ENCODE results near the gene TMEM131. TPM values are rescaled to one million over a fixed set of nuclear protein-coding genes. Genes with fewer than 3 reads are reported as not detected.

Gene TMEM131
- total RNA-seq, 2 experiments from 2014 or later, result 17.4 to 32.3 TPM

GRCh38 chr2:97931118-97931857 lies 64.5 kb downstream of the TMEM131 start:
- TF ChIP-seq CTCF (conservative IDR thresholded peaks at IDR 0.05; ENCODE audit: low read length), result no peak
- peaks cover 96% of the 10 kb centered on the region for H3K79me2 ChIP-seq (ENCODE audit: insufficient read depth, low read depth, low read length)
- ChIA-PET POLR2A (interaction anchor here (0.7 to 1.8 kb wide), 7 partner anchors 10 to 97 kb away, joined by 3 to 12 read pairs (median 5); no protein-coding TSS in a partner anchor), CTCF (ENCODE audit: unreplicated experiment) (no interaction called here)
- H3K9me3 ChIP-seq (ENCODE audit: low read length), result no peaks in the 10 kb centered on the region; the same call in 1 of the 2 replicates
- H3K36me3 ChIP-seq (ENCODE audit: insufficient read depth, low read length), result peaks cover 5% of the 10 kb centered on the region
- DNase-seq (ENCODE audit: low spot score), result peak; percentile 71
- no TSS peak for BruUV-seq (replicated peaks)
- H3K9me2 ChIP-seq (ENCODE audit: insufficient read depth, low read length), result no peaks in the 10 kb centered on the region
- H3K27ac ChIP-seq (ENCODE audit: low read depth, low read length, poor library complexity, severe bottlenecking), result peak overlapping the region; percentile 93
- peak overlapping the region; percentile 94 for H3K4me2 ChIP-seq (ENCODE audit: low read length)
- intact Hi-C loops (cut with micrococcal nuclease; ENCODE audit: unreplicated experiment), result loop anchor here (2.0 to 10.0 kb wide), 3 partner anchors 62 to 154 kb away; partner anchors contain the start of gene VWA3B
- peaks cover 84% of the 10 kb centered on the region for H3K4me1 ChIP-seq (ENCODE audit: insufficient read depth, low read length, poor library complexity, severe bottlenecking)
- peak overlapping the region; percentile 63 for H3K4me3 ChIP-seq (ENCODE audit: low read depth, low read length, poor library complexity, severe bottlenecking)
- H2AFZ ChIP-seq (ENCODE audit: low read length), result peak overlapping the region; percentile 32; the same call in 1 of the 2 replicates
- no peaks in the 10 kb centered on the region for H4K20me1 ChIP-seq (ENCODE audit: insufficient read depth, low read length)

GRCh38 chr2:97928591-97928990 lies 67.2 kb downstream of the TMEM131 start:
- Histone ChIP-seq H3K4me1 (ENCODE audit: insufficient read depth, low read length, poor library complexity, severe bottlenecking) (peaks cover 57% of the 10 kb centered on the region), H3K4me3 (ENCODE audit: low read depth, low read length, poor library complexity, severe bottlenecking) (no peak overlapping the region), H4K20me1 (ENCODE audit: insufficient read depth, low read length) (no peaks in the 10 kb centered on the region), H2AFZ (ENCODE audit: low read length) (no peak overlapping the region), H3K79me2 (ENCODE audit: insufficient read depth, low read depth, low read length) (peaks cover 71% of the 10 kb centered on the region), H3K4me2 (ENCODE audit: low read length) (no peak overlapping the region), H3K36me3 (ENCODE audit: insufficient read depth, low read length) (peaks cover 24% of the 10 kb centered on the region), H3K9me2 (ENCODE audit: insufficient read depth, low read length) (no peaks in the 10 kb centered on the region), H3K27ac (ENCODE audit: low read depth, low read length, poor library complexity, severe bottlenecking) (no peak overlapping the region), H3K9me3 (ENCODE audit: low read length) (no peaks in the 10 kb centered on the region; the same call in 1 of the 2 replicates)
- no peak for DNase-seq (ENCODE audit: low spot score)
- BruUV-seq (replicated peaks), result no TSS peak
- TF ChIP-seq CTCF (conservative IDR thresholded peaks at IDR 0.05; ENCODE audit: low read length) (no peak), EZH2phosphoT487 (IDR thresholded peaks at IDR 0.05; ENCODE audit: borderline replicate concordance, low read depth, low read length) (no peak)
- ChIA-PET CTCF (ENCODE audit: unreplicated experiment) (no interaction called here), POLR2A (no interaction called here)
- intact Hi-C loops (cut with micrococcal nuclease; ENCODE audit: unreplicated experiment), result no loop called here

GRCh38 chr2:97926946-97927345 lies 68.8 kb downstream of the TMEM131 start:
- ChIA-PET POLR2A (interaction anchor here (0.5 to 2.5 kb wide), 6 partner anchors 11 to 835 kb away, joined by 3 to 16 read pairs (median 4); no protein-coding TSS in a partner anchor), CTCF (ENCODE audit: unreplicated experiment) (no interaction called here)
- no TSS peak for BruUV-seq (replicated peaks)
- H4K20me1 ChIP-seq (ENCODE audit: insufficient read depth, low read length), result no peaks in the 10 kb centered on the region
- H3K9me2 ChIP-seq (ENCODE audit: insufficient read depth, low read length), result no peaks in the 10 kb centered on the region
- peaks cover 55% of the 10 kb centered on the region for H3K79me2 ChIP-seq (ENCODE audit: insufficient read depth, low read depth, low read length)
- no peak overlapping the region for H3K27ac ChIP-seq (ENCODE audit: low read depth, low read length, poor library complexity, severe bottlenecking)
- H2AFZ ChIP-seq (ENCODE audit: low read length), result no peak overlapping the region
- H3K4me3 ChIP-seq (ENCODE audit: low read depth, low read length, poor library complexity, severe bottlenecking), result no peak overlapping the region
- no peak for DNase-seq (ENCODE audit: low spot score)
- intact Hi-C loops (cut with micrococcal nuclease; ENCODE audit: unreplicated experiment), result no loop called here
- H3K4me2 ChIP-seq (ENCODE audit: low read length), result no peak overlapping the region
- no peaks in the 10 kb centered on the region; the same call in 1 of the 2 replicates for H3K9me3 ChIP-seq (ENCODE audit: low read length)
- H3K36me3 ChIP-seq (ENCODE audit: insufficient read depth, low read length), result peaks cover 24% of the 10 kb centered on the region
- TF ChIP-seq CTCF (conservative IDR thresholded peaks at IDR 0.05; ENCODE audit: low read length) (no peak), EZH2phosphoT487 (IDR thresholded peaks at IDR 0.05; ENCODE audit: borderline replicate concordance, low read depth, low read length) (no peak)
- peaks cover 40% of the 10 kb centered on the region for H3K4me1 ChIP-seq (ENCODE audit: insufficient read depth, low read length, poor library complexity, severe bottlenecking)
